ENCODE results near the gene SMYD3. TPM values are rescaled to one million over a fixed set of nuclear protein-coding genes. Genes with fewer than 3 reads are reported as not detected.

Gene SMYD3
- total and polyA plus RNA-seq, 10 of the 15 experiments (the other 5 are each of a cell fraction or from before 2014, with no cell fraction given), result 18.3 to 54.0 (median 24.8) TPM

DNA sequence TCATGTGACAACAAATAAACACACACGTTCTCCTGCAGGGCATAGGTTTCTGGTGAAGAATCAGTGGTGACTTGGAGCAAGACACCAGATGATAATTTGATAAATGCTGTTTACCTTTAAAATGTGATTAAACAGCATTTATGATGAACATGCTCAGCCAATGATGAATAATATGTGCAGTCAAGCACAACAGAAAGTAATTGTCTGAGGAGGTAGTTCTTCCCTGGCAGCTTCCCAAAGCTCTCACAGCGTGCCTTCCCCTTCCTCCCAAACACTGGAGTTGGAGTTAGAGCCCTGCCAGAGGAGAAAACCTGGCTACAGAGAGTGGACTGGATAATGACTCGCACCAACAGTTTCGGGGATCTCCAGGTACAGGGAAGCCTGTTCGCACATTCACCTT is 463.5 kb downstream of the SMYD3 start:
- WGBS (ENCODE audit: insufficient coverage, insufficient replicate concordance, low lambda C conversion rate, missing lambda C conversion rate), result 70% methylated on average over 5 of the region's 5 CpGs
- no peak for ATAC-seq
- RAD21 ChIA-PET (ENCODE audit: unreplicated experiment), result no interaction called here
- Histone ChIP-seq H4K20me1 (ENCODE audit: control insufficient read depth, insufficient read depth) (no peaks in the 10 kb centered on the region), H3K9me3 (replicated peaks; ENCODE audit: control insufficient read depth, insufficient read depth, low read length) (no peaks in the 10 kb centered on the region), H3K79me2 (ENCODE audit: control insufficient read depth, insufficient read depth, low read length) (no peaks in the 10 kb centered on the region), H3K4me1 (ENCODE audit: control insufficient read depth, insufficient read depth, low read length) (no peaks in the 10 kb centered on the region), H3K36me3 (ENCODE audit: control insufficient read depth in 2 of 2, insufficient read depth in 2 of 2, low read length in 1 of 2) (no peaks in the 10 kb centered on the region), H3K27me3 (replicated peaks in 1 of 2; ENCODE audit: control insufficient read depth in 2 of 2, insufficient read depth in 2 of 2, low read length in 1 of 2) (no peaks in the 10 kb centered on the region), H3K9ac (ENCODE audit: control insufficient read depth, insufficient read depth, low read length) (no peak overlapping the region), H3K4me3 (no peak overlapping the region), H3K27ac (ENCODE audit: control insufficient read depth, insufficient read depth) (no peak overlapping the region), H2AFZ (ENCODE audit: control insufficient read depth, low read depth, low read length) (no peak overlapping the region), H3K4me2 (ENCODE audit: control insufficient read depth, insufficient read depth) (no peak overlapping the region)
- intact Hi-C loops (cut with micrococcal nuclease; ENCODE audit: unreplicated experiment) (no loop called here), in situ Hi-C loops (cut with MboI) (no loop called here)
- TF ChIP-seq SRF (IDR thresholded peaks at IDR 0.05; ENCODE audit: low read depth in 2 of 2, low read length in 2 of 2) (no peak), NBN (IDR thresholded peaks at IDR 0.05) (no peak), CBX5 (IDR thresholded peaks at IDR 0.05; ENCODE audit: low read depth) (no peak), FOXM1 (IDR thresholded peaks at IDR 0.05; ENCODE audit: low read depth, low read length) (no peak), NFYA (IDR thresholded peaks at IDR 0.05; ENCODE audit: borderline replicate concordance, low read depth, low read length) (no peak), ZNF217 (IDR thresholded peaks at IDR 0.05) (no peak), SMAD1 (IDR thresholded peaks at IDR 0.05; ENCODE audit: low read depth, partially characterized antibody) (no peak), CREM (IDR thresholded peaks at IDR 0.05; ENCODE audit: low read depth) (no peak), CHD4 (IDR thresholded peaks at IDR 0.05) (no peak), FOXK2 (IDR thresholded peaks at IDR 0.05) (no peak), KDM1A (IDR thresholded peaks at IDR 0.05; ENCODE audit: borderline replicate concordance) (no peak), RAD51 (IDR thresholded peaks at IDR 0.05) (no peak)
- TF ChIP-seq, protein P1, sequence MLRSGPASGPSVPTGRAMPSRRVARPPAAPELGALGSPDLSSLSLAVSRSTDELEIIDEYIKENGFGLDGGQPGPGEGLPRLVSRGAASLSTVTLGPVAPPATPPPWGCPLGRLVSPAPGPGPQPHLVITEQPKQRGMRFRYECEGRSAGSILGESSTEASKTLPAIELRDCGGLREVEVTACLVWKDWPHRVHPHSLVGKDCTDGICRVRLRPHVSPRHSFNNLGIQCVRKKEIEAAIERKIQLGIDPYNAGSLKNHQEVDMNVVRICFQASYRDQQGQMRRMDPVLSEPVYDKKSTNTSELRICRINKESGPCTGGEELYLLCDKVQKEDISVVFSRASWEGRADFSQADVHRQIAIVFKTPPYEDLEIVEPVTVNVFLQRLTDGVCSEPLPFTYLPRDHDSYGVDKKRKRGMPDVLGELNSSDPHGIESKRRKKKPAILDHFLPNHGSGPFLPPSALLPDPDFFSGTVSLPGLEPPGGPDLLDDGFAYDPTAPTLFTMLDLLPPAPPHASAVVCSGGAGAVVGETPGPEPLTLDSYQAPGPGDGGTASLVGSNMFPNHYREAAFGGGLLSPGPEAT (IDR thresholded peaks at IDR 0.05; ENCODE audit: low read depth), result no peak
- TF ChIP-seq, protein P2, sequence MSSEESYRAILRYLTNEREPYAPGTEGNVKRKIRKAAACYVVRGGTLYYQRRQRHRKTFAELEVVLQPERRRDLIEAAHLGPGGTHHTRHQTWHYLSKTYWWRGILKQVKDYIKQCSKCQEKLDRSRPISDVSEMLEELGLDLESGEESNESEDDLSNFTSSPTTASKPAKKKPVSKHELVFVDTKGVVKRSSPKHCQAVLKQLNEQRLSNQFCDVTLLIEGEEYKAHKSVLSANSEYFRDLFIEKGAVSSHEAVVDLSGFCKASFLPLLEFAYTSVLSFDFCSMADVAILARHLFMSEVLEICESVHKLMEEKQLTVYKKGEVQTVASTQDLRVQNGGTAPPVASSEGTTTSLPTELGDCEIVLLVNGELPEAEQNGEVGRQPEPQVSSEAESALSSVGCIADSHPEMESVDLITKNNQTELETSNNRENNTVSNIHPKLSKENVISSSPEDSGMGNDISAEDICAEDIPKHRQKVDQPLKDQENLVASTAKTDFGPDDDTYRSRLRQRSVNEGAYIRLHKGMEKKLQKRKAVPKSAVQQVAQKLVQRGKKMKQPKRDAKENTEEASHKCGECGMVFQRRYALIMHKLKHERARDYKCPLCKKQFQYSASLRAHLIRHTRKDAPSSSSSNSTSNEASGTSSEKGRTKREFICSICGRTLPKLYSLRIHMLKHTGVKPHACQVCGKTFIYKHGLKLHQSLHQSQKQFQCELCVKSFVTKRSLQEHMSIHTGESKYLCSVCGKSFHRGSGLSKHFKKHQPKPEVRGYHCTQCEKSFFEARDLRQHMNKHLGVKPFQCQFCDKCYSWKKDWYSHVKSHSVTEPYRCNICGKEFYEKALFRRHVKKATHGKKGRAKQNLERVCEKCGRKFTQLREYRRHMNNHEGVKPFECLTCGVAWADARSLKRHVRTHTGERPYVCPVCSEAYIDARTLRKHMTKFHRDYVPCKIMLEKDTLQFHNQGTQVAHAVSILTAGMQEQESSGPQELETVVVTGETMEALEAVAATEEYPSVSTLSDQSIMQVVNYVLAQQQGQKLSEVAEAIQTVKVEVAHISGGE (CRISPR knock-in tag; IDR thresholded peaks at IDR 0.05), result no peak
- FAIRE-seq, result no peak
- SMC1A ChIA-PET (ENCODE audit: uncharacterized antibody, unreplicated experiment), result no interaction called here
- BruUV-seq (replicated peaks), result no TSS peak
- DNase-seq (ENCODE audit: low read depth, low spot score), result no peak
- CTCF ChIA-PET, result no interaction called here
- POLR2A ChIA-PET, result no interaction called here
